Measurements from ENCODE around the gene MCU. TPM values are rescaled to one million over a fixed set of nuclear protein-coding genes. Genes with fewer than 3 reads are reported as not detected.

MCU gene
- total and polyA plus RNA-seq, 2 of the 8 experiments (the other 6 are each of a cell fraction or from before 2014, with no cell fraction given): 51.6 to 62.2 TPM

- no peak for TF ChIP-seq KDM1A (IDR thresholded peaks at IDR 0.05; ENCODE audit: borderline replicate concordance, low read length)
- no peak for TF ChIP-seq RFX5 (IDR thresholded peaks at IDR 0.05; ENCODE audit: borderline replicate concordance, low read depth, low read length)
- TF ChIP-seq CHD2 (IDR thresholded peaks at IDR 0.05; ENCODE audit: low read length): no peak
- TF ChIP-seq EZH2 (IDR thresholded peaks at IDR 0.05; ENCODE audit: low read depth, low read length, severe bottlenecking): no peak
- TF ChIP-seq EP300 (IDR thresholded peaks at IDR 0.05; ENCODE audit: borderline replicate concordance in 1 of 2, low read depth in 2 of 2, low read length in 2 of 2): no peak
These were observed 150.2 kb downstream of the MCU start (continued) for GRCh38 chr10:72842164-72842563.
